8988T (cell line): ENCODE measurements around the gene CMTR1.
A peak's percentile ranks its signal among the peaks of the same experiment; 100 is the strongest.
"Not testable (repeated sequence)": the region's sequence is repeated elsewhere in the genome, so short reads cannot be mapped to it uniquely, and the experiment has no call there.

ENCODE experiments used
- DNase-seq: peaks from one replicate; pipeline ENCODE4 v3.0.0; 2011

The CMTR1 gene

GRCh38 chr6:37495244-37495934 lies 62.4 kb downstream of the CMTR1 start:
- no peak for DNase-seq

GRCh38 chr6:37496951-37497885 lies 64.2 kb downstream of the CMTR1 start:
- no peak for DNase-seq

- DNase-seq = peak; percentile 85
Observed at GRCh38 chr6:37499433-37500293, 66.6 kb downstream of the CMTR1 start, which contains the start of gene CCDC167. CCDC167 (minus strand) TSS chr6:37499893; CDS start chr6:37499863, 30 bp downstream.

GRCh38 chr6:37500294-37500608 lies 67.2 kb downstream of the CMTR1 start:
- DNase-seq = no peak

- not testable (repeated sequence) for DNase-seq
Observed at GRCh38 chr6:37500904-37501303, 67.9 kb downstream of the CMTR1 start.

- DNase-seq = no peak
Observed at GRCh38 chr6:37501632-37502491, 68.8 kb downstream of the CMTR1 start.

GRCh38 chr6:37502703-37503291 lies 69.8 kb downstream of the CMTR1 start:
- DNase-seq = no peak

- no peak for DNase-seq
Observed at GRCh38 chr6:37503309-37503965, 70.4 kb downstream of the CMTR1 start.

- DNase-seq = no peak
Observed at GRCh38 chr6:37504024-37504423, 71.0 kb downstream of the CMTR1 start.

GRCh38 chr6:37506479-37506878 lies 73.5 kb downstream of the CMTR1 start:
- no peak for DNase-seq

GRCh38 chr6:37507077-37507476 lies 74.1 kb downstream of the CMTR1 start:
- no peak for DNase-seq

GRCh38 chr6:37507690-37508421 lies 74.8 kb downstream of the CMTR1 start:
- DNase-seq = no peak

- no peak for DNase-seq
Observed at GRCh38 chr6:37511201-37511600, 78.2 kb downstream of the CMTR1 start.

GRCh38 chr6:37511910-37512399 lies 78.9 kb downstream of the CMTR1 start:
- DNase-seq = no peak

GRCh38 chr6:37512400-37513011 lies 79.5 kb downstream of the CMTR1 start:
- no peak for DNase-seq

- DNase-seq = no peak
Observed at GRCh38 chr6:37513155-37513554, 80.1 kb downstream of the CMTR1 start.

- DNase-seq = no peak
Observed at GRCh38 chr6:37513576-37513975, 80.6 kb downstream of the CMTR1 start.

GRCh38 chr6:37514321-37514771 lies 81.3 kb downstream of the CMTR1 start:
- DNase-seq = no peak

GRCh38 chr6:37514837-37515236 lies 81.8 kb downstream of the CMTR1 start:
- DNase-seq = no peak

- no peak for DNase-seq
Observed at GRCh38 chr6:37515712-37516075, 82.7 kb downstream of the CMTR1 start.
